Bronchial epithelial cell (primary cell): ENCODE measurements around the gene PLCH2. TPM values are rescaled to one million over a fixed set of nuclear protein-coding genes. Genes with fewer than 3 reads are reported as not detected.

Experiments
- DNase-seq: peaks from one replicate; pipeline ENCODE4 v3.0.0-alpha.2; 2010; ENCODE audit warnings: low read depth
- FAIRE-seq: peaks from 2 replicates; lab custom pipeline; 2011; peaks lifted over from hg19 to GRCh38; lab: Jason Lieb, UNC
- H3K27me3 ChIP-seq: 2 replicates; pipeline ENCODE4 v1.5.1; 2011; ENCODE audit warnings: low read length; ENCODE audit not compliant: control insufficient read depth, insufficient read depth
- H3K36me3 ChIP-seq: 2 replicates; pipeline ENCODE4 v1.5.1; 2011; ENCODE audit warnings: low read length; ENCODE audit not compliant: control insufficient read depth, insufficient read depth
- H3K4me3 ChIP-seq: 2 replicates; pipeline ENCODE4 v1.5.1; 2011; ENCODE audit warnings: mild to moderate bottlenecking, low read depth, low read length, control low read depth
- CTCF ChIP-seq: IDR thresholded peaks from 2 replicates; pipeline ENCODE4 v1.5.1; 2011; ENCODE audit warnings: mild to moderate bottlenecking, moderate library complexity, low read length, control low read depth, inconsistent platforms; ENCODE audit not compliant: insufficient read depth, severe bottlenecking
- total RNA-seq: library from RNA; depleted of rRNA; stranded (reverse); fragments of >200 nt; gene quantifications from 2 replicates; pipeline ENCODE4 v1.2.1, GENCODE V29; 2014

The PLCH2 gene
- total RNA-seq, 1 donor from 2014 or later, result 64.2 TPM

DNA sequence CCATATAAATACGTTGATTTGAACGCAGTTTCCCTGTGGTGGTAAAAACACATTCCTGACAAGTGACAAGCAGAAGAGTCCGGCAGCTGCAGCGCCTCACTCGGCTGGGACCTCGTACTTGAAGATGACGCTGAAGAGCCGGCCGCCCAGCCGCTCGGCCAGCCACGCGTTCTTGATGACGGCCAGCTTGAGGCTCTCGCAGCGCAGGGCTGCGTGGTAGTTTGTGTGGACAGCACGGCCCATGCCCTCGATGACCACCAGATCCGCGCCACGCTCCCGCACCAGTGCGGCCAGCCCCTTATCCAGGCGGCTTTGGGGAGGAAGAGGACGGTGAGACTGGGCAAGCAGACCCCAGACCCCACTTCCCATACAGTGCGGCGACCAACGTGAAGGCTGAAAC, 32.7 kb downstream of the PLCH2 start:
- H3K4me3 ChIP-seq, result no peak overlapping the region
- FAIRE-seq (no peak), DNase-seq (no peak)
- H3K27me3 ChIP-seq, result no peaks in the 10 kb centered on the region
- peaks cover 26% of the 10 kb centered on the region for H3K36me3 ChIP-seq
- no peak for TF ChIP-seq CTCF

DNA sequence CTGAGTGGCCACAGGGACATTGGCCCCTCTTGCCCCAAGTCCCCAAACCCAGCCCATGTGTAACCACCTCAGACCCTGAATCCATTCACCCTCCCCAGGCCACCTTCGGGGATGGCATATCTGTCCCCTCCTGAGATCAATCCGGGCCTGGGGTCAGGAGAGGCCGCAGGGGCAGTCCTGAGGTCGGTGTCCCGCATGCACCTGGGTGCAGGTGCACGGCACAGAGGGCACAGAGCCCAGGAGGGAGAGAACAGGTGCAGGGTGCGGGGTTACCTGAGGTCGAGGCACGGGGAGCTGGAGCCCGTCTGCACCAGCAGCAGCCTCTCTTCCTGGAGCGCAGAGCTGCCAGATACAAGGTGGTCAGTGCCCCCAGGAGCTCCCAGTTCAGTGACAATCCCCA, 33.5 kb downstream of the PLCH2 start:
- Histone ChIP-seq H3K36me3 (peaks cover 29% of the 10 kb centered on the region), H3K4me3 (no peak overlapping the region), H3K27me3 (no peaks in the 10 kb centered on the region)
- FAIRE-seq (no peak), DNase-seq (no peak)
- no peak for TF ChIP-seq CTCF

GRCh38 chr1:2510366-2511155, 34.5 kb downstream of the PLCH2 start:
- FAIRE-seq, result no peak
- H3K36me3 ChIP-seq, result peaks cover 33% of the 10 kb centered on the region
- H3K4me3 ChIP-seq, result no peak overlapping the region
- DNase-seq, result no peak
- H3K27me3 ChIP-seq, result no peaks in the 10 kb centered on the region
- no peak for TF ChIP-seq CTCF

DNA sequence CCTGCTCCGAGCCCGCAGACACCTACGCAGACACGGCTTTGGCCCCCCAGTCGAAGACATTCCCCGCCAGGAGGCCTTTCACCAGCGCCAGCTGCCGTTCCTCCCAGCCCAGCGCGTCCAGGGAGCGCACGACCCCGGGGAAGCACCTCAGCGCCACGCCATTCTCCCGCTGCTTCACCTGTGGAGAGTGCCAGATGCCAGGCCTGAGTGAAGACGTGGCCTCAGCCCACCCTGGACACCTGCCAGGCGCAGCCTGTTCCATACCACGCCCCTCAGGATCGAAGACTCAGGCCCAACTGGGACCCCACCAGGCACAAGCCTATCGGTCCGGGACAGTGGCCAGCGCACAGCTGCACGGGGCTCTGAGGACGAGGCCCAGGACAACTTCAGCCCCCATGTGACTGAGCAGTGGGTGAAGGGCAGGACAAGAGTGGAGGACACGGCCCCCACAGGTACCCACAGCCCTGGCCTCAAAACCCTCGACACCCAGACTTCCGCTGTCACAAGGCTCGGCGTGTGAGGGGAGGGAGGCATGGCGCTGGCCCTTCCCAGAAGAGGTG, 36.9 kb downstream of the PLCH2 start:
- FAIRE-seq (no peak), DNase-seq (no peak)
- Histone ChIP-seq H3K4me3 (no peak overlapping the region), H3K27me3 (no peaks in the 10 kb centered on the region), H3K36me3 (peaks cover 44% of the 10 kb centered on the region)
- no peak for TF ChIP-seq CTCF

DNA sequence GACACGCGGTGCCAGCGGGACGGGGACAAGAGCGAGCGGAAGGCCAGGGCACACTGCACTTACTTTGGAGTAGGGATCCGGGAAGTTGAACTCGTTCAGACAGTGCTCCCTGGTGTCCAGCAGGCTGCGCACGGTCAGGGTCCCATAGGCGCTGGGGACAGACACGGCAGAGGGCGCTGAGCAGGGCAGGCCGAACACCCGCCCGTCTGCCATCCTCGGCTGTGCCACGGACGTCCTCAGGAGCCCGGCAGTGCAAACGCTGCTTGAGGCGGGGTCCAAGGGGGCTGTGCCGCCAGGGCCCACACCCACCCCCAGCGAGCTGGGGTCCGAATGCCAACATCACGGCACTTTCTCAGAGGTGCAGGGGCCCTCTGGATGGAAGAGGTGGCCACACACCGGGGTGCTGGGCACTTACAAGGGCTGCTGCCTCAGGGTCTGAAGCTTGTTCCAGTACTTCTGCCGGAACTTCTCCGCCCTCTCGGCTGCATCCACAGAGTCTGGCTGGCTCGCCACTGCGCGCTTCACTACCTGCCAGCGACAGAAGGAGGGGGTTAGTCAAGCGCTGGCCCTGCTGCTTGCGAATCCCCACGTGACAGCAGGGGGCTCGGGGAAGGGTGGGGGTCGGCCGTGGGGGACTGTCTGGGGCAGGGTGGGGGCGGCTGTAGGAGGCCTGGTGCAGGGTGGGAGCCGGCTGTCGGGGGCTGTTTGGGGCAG, 38.0 kb downstream of the PLCH2 start:
- TF ChIP-seq CTCF, result no peak
- peaks cover 51% of the 10 kb centered on the region for H3K36me3 ChIP-seq
- H3K27me3 ChIP-seq, result no peaks in the 10 kb centered on the region
- DNase-seq, result no peak
- no peak overlapping the region for H3K4me3 ChIP-seq
- no peak for FAIRE-seq
